ENCODE measurements around the gene DRAXIN.

DRAXIN gene

DNA sequence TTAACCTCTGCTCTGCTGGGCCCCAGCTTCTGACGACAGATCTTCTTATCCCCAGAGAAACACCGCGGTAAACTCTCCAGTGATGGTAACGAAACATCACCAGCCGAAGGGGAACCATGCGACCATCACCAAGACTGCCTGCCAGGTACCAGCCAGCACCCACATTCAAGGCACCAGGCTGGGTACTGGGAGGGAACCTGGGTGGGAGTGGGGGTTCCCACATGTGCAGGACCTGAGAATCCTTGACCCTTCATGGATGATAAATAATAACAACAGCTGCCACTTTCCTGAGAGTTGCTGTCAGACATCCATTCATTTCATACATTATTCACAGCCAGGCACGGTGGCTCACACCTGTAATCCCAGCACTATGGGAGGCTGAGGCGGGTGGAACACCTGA, 20.8 kb downstream of the DRAXIN start:
- DNase-seq (ENCODE audit: low spot score): no peak

DNA sequence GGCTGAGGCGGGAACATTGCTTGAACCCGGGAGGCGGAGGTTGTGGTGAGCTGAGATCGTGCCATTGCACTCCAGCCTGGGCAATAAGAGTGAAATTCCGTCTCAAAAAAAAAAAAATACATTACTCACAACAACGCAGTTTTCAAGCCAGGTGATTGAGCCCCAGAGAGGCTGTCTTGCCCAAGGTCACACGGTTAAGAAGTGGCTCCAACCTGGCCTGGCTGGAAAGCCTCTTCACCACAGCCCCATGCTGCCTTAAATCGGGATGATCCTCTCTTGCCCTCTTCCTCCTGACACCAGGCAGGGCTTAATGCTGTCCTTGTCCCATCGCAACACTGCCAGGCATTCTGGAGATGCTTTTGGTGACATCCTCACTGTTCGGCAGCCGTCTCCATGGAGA, 21.6 kb downstream of the DRAXIN start:
- DNase-seq (ENCODE audit: low spot score): no peak

- no peak for DNase-seq (ENCODE audit: low spot score)
Observed at GRCh38 chr1:11714831-11715575, 23.5 kb downstream of the DRAXIN start.

DNA sequence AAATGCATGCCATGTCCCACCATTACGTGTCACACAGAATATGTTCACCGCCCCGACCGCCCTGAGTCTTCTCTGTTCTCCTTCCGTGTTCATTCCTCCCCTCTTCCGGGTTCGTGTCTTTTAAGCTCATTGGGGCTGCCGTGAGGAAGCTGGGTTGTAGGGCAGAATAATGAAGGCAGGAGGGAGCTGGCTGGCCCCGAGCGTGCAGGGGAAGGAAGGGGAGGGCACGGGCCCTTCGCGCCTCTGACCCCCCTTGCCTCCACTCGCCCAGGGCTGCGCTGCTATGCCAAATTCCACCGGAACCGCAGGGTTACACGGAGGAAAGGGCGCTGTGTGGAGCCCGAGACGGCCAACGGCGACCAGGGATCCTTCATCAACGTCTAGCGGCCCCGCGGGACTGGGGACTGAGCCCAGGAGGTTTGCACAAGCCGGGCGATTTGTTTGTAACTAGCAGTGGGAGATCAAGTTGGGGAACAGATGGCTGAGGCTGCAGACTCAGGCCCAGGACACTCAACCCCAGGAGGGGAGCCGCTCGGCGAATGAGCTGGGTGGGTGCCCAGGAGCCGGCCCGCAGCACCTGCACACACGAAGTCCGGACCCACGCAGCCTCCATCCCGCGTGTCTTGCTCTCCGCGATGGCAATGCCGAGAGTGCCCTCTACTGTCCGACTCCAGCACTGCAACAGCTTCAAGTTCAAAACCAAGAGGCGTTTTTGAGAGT, 28.0 kb downstream of the DRAXIN start:
- peak; percentile 64 for DNase-seq (ENCODE audit: low spot score)

DNA sequence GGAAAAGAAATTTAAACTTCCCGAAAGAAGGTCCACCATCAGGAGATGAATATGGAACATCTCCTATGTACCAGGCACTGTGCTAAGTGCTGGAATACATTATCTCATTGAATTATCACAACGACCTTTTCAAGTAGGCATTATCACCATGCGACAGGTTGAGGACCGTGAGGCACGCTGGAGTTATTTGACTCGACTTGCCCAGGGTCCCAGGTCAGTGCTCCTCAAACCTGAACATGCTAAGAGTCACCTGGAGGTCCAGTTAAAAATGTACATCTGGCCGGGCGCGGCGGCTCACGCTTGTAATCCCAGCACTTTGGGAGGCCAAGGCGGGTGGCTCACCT, 28.5 kb downstream of the DRAXIN start:
- no peak for DNase-seq (ENCODE audit: low spot score)

GRCh38 chr1:11720525-11720924, 29.0 kb downstream of the DRAXIN start:
- no peak for DNase-seq (ENCODE audit: low spot score)

GRCh38 chr1:11721311-11721710, 29.8 kb downstream of the DRAXIN start:
- no peak for DNase-seq (ENCODE audit: low spot score)

- no peak for DNase-seq (ENCODE audit: low spot score)
Observed at GRCh38 chr1:11722538-11722937, 31.0 kb downstream of the DRAXIN start.

DNA sequence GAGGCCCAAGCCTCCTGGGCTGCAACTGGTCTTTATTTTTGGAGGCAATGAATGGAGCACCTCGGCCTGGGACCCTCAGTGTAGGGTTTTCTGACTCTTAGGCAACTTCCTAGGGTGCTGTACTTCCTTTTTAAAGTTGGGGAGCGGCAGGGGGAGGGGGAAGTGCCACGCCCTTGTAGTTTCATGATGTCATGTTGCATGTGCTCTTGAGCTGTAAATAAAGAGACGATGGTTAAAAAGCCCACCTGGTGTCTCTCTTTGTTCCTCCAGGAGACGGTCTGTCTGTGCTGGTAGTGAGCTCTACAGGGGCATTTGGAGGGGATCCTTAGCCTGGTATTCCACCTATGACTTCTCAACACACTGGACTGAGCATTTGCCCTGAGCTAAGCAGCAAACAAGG, 34.1 kb downstream of the DRAXIN start:
- no peak for DNase-seq (ENCODE audit: low spot score)

GRCh38 chr1:11727119-11727518, 35.6 kb downstream of the DRAXIN start:
- no peak for DNase-seq (ENCODE audit: low spot score)

GRCh38 chr1:11728126-11728806, 36.8 kb downstream of the DRAXIN start:
- DNase-seq (ENCODE audit: low spot score): no peak

GRCh38 chr1:11729155-11729497, 37.6 kb downstream of the DRAXIN start:
- DNase-seq (ENCODE audit: low spot score): no peak

DNA sequence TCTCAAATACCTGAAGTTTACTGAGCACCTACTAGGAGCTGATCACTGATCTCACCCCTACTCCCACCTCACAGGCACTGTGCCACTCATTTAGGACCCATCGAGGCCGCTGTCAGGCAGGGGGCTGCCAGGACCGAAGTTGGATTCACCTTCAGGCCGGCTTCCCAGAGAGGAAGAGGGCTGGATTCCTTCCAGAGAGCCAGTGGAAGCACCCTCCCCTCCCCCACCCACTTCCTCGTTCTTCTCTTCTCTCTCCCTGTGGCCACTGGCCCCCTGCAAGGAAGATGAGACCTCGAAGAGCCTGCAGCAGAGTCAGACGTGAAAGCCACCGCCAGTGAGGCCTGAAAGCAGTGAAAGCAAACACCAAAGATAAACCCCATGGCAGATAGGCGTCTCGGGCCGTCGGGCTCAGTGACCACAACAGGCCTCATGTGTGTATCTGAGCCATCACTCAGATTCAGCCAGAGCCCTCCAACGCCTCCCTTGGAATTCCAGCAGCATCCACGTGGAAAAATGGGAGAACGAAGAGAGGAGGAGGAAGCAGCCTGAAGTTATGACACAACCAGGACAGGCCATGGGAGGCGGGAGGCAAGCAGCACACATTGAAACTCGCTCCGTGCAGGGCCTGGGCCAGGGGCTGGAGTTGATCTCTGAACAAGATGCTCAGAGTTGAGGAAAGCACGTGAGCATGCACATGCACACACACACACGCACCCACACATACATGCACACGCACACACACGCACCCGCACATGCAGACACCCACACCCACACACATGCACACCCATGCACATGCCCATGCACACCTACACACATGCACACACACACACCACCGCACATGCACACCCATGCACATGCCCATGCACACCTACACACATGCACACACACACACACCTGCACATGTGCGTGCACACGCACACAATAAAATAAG, 38.3 kb downstream of the DRAXIN start:
- DNase-seq (ENCODE audit: low spot score): no peak

DNA sequence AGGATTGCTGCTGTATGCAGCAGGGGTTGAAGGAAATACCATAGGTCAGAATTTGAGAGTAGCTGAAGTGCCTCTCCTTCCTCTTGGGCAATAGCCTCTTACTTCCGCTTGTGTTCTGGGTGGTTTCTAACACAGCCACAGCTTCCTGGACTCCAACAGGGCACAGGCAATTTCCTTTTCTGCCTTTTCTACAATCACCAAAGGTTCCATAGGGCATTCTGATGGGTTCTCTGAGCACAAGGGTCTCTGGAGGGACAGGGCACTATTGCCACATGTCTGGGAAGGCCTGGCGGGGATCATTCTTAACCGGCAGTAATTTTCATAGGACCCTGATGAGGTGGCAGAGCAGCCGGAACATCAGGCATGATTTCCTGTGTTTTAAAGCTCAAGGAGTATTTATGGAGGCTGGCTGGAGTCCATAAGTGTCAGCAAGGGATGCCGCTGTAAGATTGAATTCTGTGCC, 39.0 kb downstream of the DRAXIN start:
- DNase-seq (ENCODE audit: low spot score): no peak

GRCh38 chr1:11731691-11732283, 40.3 kb downstream of the DRAXIN start:
- no peak for DNase-seq (ENCODE audit: low spot score)

DNA sequence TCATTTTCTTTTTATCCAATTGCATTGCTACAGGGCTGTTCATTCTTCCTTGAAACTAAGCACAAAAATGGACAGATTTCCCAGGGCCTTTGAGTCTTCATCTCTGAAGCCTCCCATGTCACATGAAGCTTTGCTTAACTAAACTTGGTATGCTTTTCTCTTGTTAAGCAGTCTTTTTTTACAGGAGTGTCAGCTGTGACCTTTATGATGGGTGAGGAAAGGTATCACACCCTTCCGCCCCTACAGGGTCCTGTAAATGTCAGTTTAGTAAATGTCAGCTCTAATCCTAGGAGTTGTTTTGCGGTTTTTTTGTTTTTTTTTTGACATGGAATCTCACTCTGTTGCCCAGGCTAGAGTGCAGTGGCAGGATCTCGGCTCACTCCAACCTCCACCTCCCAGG, 41.8 kb downstream of the DRAXIN start:
- no peak for DNase-seq (ENCODE audit: low spot score)

DNA sequence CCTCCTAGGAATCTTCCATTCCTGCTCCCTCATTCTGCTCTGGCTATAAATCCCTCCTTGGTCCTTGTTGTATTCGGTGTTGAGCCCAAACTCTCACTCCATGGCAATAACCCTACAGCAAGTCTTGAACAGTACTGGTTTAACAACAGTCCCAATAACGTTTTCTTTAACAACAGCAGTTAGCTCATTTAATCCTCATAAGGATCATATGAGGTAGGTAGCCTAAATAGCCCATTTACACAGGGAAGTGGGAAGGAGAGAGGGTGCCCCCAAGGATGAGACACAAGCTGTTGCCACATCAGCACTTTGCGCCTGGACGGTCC, 44.0 kb downstream of the DRAXIN start:
- DNase-seq (ENCODE audit: low spot score): no peak

- DNase-seq (ENCODE audit: low spot score): peak; percentile 92
Observed at GRCh38 chr1:11735854-11736745, 44.6 kb downstream of the DRAXIN start, which contains the start of gene AGTRAP. Gene AGTRAP (plus strand): TSS chr1:11736136. CDS start chr1:11736209, 73 bp downstream.

DNA sequence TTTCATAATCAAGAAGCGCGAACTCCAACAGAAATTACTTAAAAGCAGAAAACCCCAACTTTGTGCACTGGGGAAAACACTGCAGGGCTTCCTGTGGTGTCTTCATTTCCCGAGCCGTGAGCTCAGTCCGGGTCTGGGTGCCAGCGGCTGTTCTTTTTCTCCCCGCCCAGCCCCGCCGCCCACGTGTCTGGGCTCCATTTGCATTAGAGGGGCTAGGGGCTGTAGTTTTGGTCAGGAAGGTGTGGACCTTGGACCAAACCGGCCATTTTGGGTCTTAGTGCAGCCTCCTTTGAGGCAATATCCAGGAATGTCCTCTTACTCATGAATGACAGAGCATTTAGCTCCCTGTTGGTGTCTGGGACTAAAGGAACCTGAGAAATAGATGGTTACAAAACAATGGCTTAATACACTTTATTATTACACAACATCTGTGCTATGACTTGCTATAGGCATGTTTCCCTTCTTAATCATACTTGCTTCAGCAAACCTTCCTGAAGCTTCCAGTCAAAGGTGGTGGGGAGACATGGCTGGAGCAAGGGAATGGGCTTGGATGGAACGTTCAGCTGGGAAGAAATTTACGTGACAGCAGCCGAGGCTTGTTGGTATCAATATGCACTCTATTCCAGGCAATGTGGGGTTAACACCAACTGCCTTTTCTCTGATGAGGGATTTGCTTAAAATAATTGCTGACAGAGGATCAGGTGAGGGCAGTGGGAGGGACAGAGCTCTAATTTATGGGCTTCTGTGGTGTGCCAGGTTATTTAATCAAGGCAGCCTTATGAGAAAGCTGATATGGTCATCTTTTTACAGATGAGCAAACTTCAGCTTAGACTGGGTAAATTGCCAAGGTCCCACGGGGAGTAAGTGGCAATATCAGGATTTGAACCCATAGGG, 45.5 kb downstream of the DRAXIN start:
- peak; percentile 47 for DNase-seq (ENCODE audit: low spot score)

- DNase-seq (ENCODE audit: low spot score): no peak
Observed at GRCh38 chr1:11738096-11738495, 46.6 kb downstream of the DRAXIN start.

All from HuH-7 (cell line).